Type B pancreatic cell (in vitro differentiated cells): ENCODE results near the gene CACNA1D. TPM values are rescaled to one million over a fixed set of nuclear protein-coding genes. Genes with fewer than 3 reads are reported as not detected.

Experiments used
- DNase-seq: peaks from one replicate; pipeline ENCODE4 v3.0.0; 2021; ENCODE audit warnings: mixed read lengths; ENCODE audit not compliant: unreplicated experiment; ENCODE audit errors: extremely low spot score
- H3K27ac Mint-ChIP-seq: 2 replicates; pipeline ENCODE4 v1.8.0; 2021; ENCODE audit warnings: mild to moderate bottlenecking, mixed read lengths
- H3K27me3 Mint-ChIP-seq: 2 replicates; pipeline ENCODE4 v1.8.0; 2021; ENCODE audit warnings: mixed read lengths
- H3K36me3 Mint-ChIP-seq: 2 replicates; pipeline ENCODE4 v1.8.0; 2021; ENCODE audit warnings: mixed read lengths
- H3K4me1 Mint-ChIP-seq: one replicate; pipeline ENCODE4 v1.8.0; 2021; ENCODE audit warnings: mixed read lengths; ENCODE audit not compliant: unreplicated experiment
- H3K4me3 Mint-ChIP-seq: 2 replicates; pipeline ENCODE4 v1.8.0; 2021; ENCODE audit warnings: mild to moderate bottlenecking, mixed read lengths
- H3K9me3 Mint-ChIP-seq: 2 replicates; pipeline ENCODE4 v1.8.0; 2021; ENCODE audit warnings: mixed read lengths
- CTCF ChIP-seq: fragments of 200-600 bp; sonication (generic); conservative IDR thresholded peaks from 2 replicates; pipeline ENCODE4 v1.5.0; 2021; ENCODE audit warnings: antibody characterized with exemption, mild to moderate bottlenecking
- total RNA-seq: library from RNA; stranded (reverse); gene quantifications from 2 replicates; pipeline ENCODE4 v1.2.1, GENCODE V29; 2021; ENCODE audit warnings: low replicate concordance

The CACNA1D gene
- total RNA-seq, 1 donor from 2014 or later: 17.4 TPM

GRCh38 chr3:53725387-53725995 lies 231.1 kb downstream of the CACNA1D start:
- Mint-ChIP-seq H3K4me3 (no peak overlapping the region), H3K27me3 (no peaks in the 10 kb centered on the region), H3K27ac (no peak overlapping the region), H3K9me3 (peaks cover 3% of the 10 kb centered on the region), H3K4me1 (peaks cover 13% of the 10 kb centered on the region), H3K36me3 (no peaks in the 10 kb centered on the region)
- DNase-seq: no peak
- TF ChIP-seq CTCF: no peak

- no peak overlapping the region for H3K4me3 Mint-ChIP-seq
- H3K27ac Mint-ChIP-seq: no peak overlapping the region
- H3K4me1 Mint-ChIP-seq: peaks cover 13% of the 10 kb centered on the region
- no peaks in the 10 kb centered on the region for H3K27me3 Mint-ChIP-seq
- DNase-seq: no peak
- H3K9me3 Mint-ChIP-seq: peaks cover 3% of the 10 kb centered on the region
- no peak for TF ChIP-seq CTCF
- H3K36me3 Mint-ChIP-seq: no peaks in the 10 kb centered on the region
These were observed 232.2 kb downstream of the CACNA1D start for GRCh38 chr3:53726643-53727042.

- peaks cover 3% of the 10 kb centered on the region for H3K9me3 Mint-ChIP-seq
- no peaks in the 10 kb centered on the region for H3K36me3 Mint-ChIP-seq
- H3K4me3 Mint-ChIP-seq: no peak overlapping the region
- no peak for DNase-seq
- TF ChIP-seq CTCF: no peak
- no peaks in the 10 kb centered on the region for H3K27me3 Mint-ChIP-seq
- H3K4me1 Mint-ChIP-seq: peaks cover 13% of the 10 kb centered on the region
- no peak overlapping the region for H3K27ac Mint-ChIP-seq
These were observed 234.2 kb downstream of the CACNA1D start for GRCh38 chr3:53728606-53729005.

- no peak for DNase-seq
- H3K36me3 Mint-ChIP-seq: no peaks in the 10 kb centered on the region
- no peak overlapping the region for H3K27ac Mint-ChIP-seq
These were observed 234.7 kb downstream of the CACNA1D start for GRCh38 chr3:53729159-53729558.

GRCh38 chr3:53729618-53730017 lies 235.2 kb downstream of the CACNA1D start:
- no peak for DNase-seq
- TF ChIP-seq CTCF: no peak
- no peaks in the 10 kb centered on the region for H3K27me3 Mint-ChIP-seq
- H3K9me3 Mint-ChIP-seq: peaks cover 3% of the 10 kb centered on the region
- H3K4me1 Mint-ChIP-seq: peaks cover 13% of the 10 kb centered on the region
- H3K4me3 Mint-ChIP-seq: no peak overlapping the region
- H3K36me3 Mint-ChIP-seq: no peaks in the 10 kb centered on the region
- H3K27ac Mint-ChIP-seq: no peak overlapping the region

More at GRCh38 chr3:53729159-53729558, 234.7 kb downstream of the CACNA1D start:
- Mint-ChIP-seq H3K27me3 (no peaks in the 10 kb centered on the region), H3K4me3 (no peak overlapping the region), H3K4me1 (peaks cover 13% of the 10 kb centered on the region), H3K9me3 (peaks cover 3% of the 10 kb centered on the region)
- no peak for TF ChIP-seq CTCF

- no peak overlapping the region for H3K4me3 Mint-ChIP-seq
- H3K27ac Mint-ChIP-seq: no peak overlapping the region
- no peak for DNase-seq
- H3K36me3 Mint-ChIP-seq: no peaks in the 10 kb centered on the region
- no peaks in the 10 kb centered on the region for H3K27me3 Mint-ChIP-seq
- peaks cover 13% of the 10 kb centered on the region for H3K4me1 Mint-ChIP-seq
- TF ChIP-seq CTCF: no peak
- peaks cover 3% of the 10 kb centered on the region for H3K9me3 Mint-ChIP-seq
These were observed 236.2 kb downstream of the CACNA1D start for GRCh38 chr3:53730576-53730975.
